IMR-90 (cell line): Measurements from ENCODE around the gene CPSF2. TPM values are rescaled to one million over a fixed set of nuclear protein-coding genes. Genes with fewer than 3 reads are reported as not detected.

ENCODE experiments used
- ATAC-seq: fragments of 200-7000 bp; cut with Tn5 transposase; 2 replicates; pipeline ENCODE4 v1.9.1; 2020; ENCODE audit warnings: low read depth, mild to moderate bottlenecking, moderate library complexity
- BruUV-seq: library from RNA; stranded (reverse); fragments of 400-500 nt; replicated peaks from 2 replicates; lab custom pipeline; 2021; lab: Mats Ljungman, UMichigan
- CTCF ChIA-PET: fragments of 300-600 bp; formaldehyde crosslinking; extraction: SDS; loops from one replicate; lab custom pipeline; 2021; ENCODE audit warnings: antibody characterized with exemption; lab: Yijun Ruan, JAX
- POLR2A ChIA-PET: fragments of 300-600 bp; sonication (Branson Sonifier 250); formaldehyde crosslinking; loops from one replicate; lab custom pipeline; 2022; ENCODE audit warnings: antibody characterized with exemption; ENCODE audit not compliant: unreplicated experiment; lab: Charles Lee
- DNase-seq: peaks from one replicate; pipeline ENCODE4 v3.0.0; 2013
- H2AFZ ChIP-seq: replicated peaks from 2 replicates; pipeline ENCODE3; 2013; ENCODE audit warnings: low read length, mild to moderate bottlenecking; ENCODE audit not compliant: poor library complexity
- H2AK5ac ChIP-seq: 2 replicates; pipeline ENCODE4 v1.6.1; 2013; ENCODE audit warnings: low read depth, low read length, inconsistent platforms
- H2AK9ac ChIP-seq: replicated peaks from 2 replicates; pipeline ENCODE3; 2013; ENCODE audit warnings: mild to moderate bottlenecking, low read depth, low read length, moderate library complexity; ENCODE audit not compliant: poor library complexity
- H2BK120ac ChIP-seq: 2 replicates; pipeline ENCODE4 v1.6.1; 2013; ENCODE audit warnings: low read depth, low read length, inconsistent platforms
- H2BK15ac ChIP-seq: 3 replicates; pipeline ENCODE4 v1.6.1; 2013; ENCODE audit warnings: low read depth, low read length, inconsistent platforms
- H2BK20ac ChIP-seq: 2 replicates; pipeline ENCODE4 v1.6.1; 2013; ENCODE audit warnings: low read depth, mild to moderate bottlenecking, inconsistent platforms, low read length, moderate library complexity
- H2BK5ac ChIP-seq: 2 replicates; pipeline ENCODE4 v1.6.1; 2013; ENCODE audit warnings: mild to moderate bottlenecking, low read depth, low read length, inconsistent platforms; ENCODE audit not compliant: poor library complexity, severe bottlenecking
- H3K14ac ChIP-seq: replicated peaks from 2 replicates; pipeline ENCODE4 v1.6.1; 2013; ENCODE audit warnings: low read depth, low read length, inconsistent platforms
- H3K18ac ChIP-seq: 2 replicates; pipeline ENCODE4 v1.6.1; 2013; ENCODE audit warnings: low read depth, low read length, control low read depth
- H3K23ac ChIP-seq: 2 replicates; pipeline ENCODE4 v1.6.1; 2013; ENCODE audit warnings: low read depth, low read length, inconsistent platforms
- H3K27ac ChIP-seq: 2 replicates; pipeline ENCODE4 v1.5.1; 2013; ENCODE audit warnings: mild to moderate bottlenecking, control low read depth, low read length; ENCODE audit not compliant: insufficient read depth
- H3K27me3 ChIP-seq: 2 replicates; pipeline ENCODE4 v1.6.1; 2013; ENCODE audit warnings: low read length; ENCODE audit not compliant: control insufficient read depth, insufficient read depth
- H3K36me3 ChIP-seq: 2 replicates; pipeline ENCODE4 v1.6.1; 2013; ENCODE audit warnings: low read length, mixed read lengths; ENCODE audit not compliant: control insufficient read depth, insufficient read depth
- H3K4ac ChIP-seq: 2 replicates; pipeline ENCODE4 v1.6.1; 2013; ENCODE audit warnings: low read depth, low read length, inconsistent platforms
- H3K4me1 ChIP-seq: 2 replicates; pipeline ENCODE4 v1.6.1; 2013; ENCODE audit warnings: low read length, mixed read lengths; ENCODE audit not compliant: control insufficient read depth, insufficient read depth
- H3K4me2 ChIP-seq: 2 replicates; pipeline ENCODE4 v1.6.1; 2013; ENCODE audit warnings: low read depth, mild to moderate bottlenecking, control low read depth, low read length, moderate library complexity
- H3K4me3 ChIP-seq: 2 replicates; pipeline ENCODE4 v1.5.1; 2013; ENCODE audit warnings: low read depth, mild to moderate bottlenecking, control low read depth, low read length, moderate library complexity; ENCODE audit not compliant: insufficient read depth
- H3K56ac ChIP-seq: 2 replicates; pipeline ENCODE4 v1.6.1; 2013; ENCODE audit warnings: low read length, inconsistent platforms; ENCODE audit not compliant: insufficient read depth; ENCODE audit errors: extremely low read depth
- H3K79me1 ChIP-seq, 2 experiments: 2 replicates each; pipeline ENCODE4 v1.6.1; 2013; ENCODE audit warnings: low read length in 2 of 2, inconsistent platforms in 1 of 2, low read depth in 1 of 2
- H3K9ac ChIP-seq: 2 replicates; pipeline ENCODE4 v1.6.1; 2013; ENCODE audit warnings: low read depth, low read length, control low read depth
- H3K9me1 ChIP-seq: 2 replicates; pipeline ENCODE4 v1.6.1; 2013; ENCODE audit warnings: low read length, inconsistent platforms; ENCODE audit not compliant: insufficient read depth
- H3K9me3 ChIP-seq: 2 replicates; pipeline ENCODE4 v1.6.1; 2013; ENCODE audit warnings: low read length; ENCODE audit not compliant: control insufficient read depth, insufficient read depth
- H4K20me1 ChIP-seq: 2 replicates; pipeline ENCODE4 v1.6.1; 2013; ENCODE audit warnings: low read length, inconsistent platforms; ENCODE audit not compliant: insufficient read depth
- H4K5ac ChIP-seq: 2 replicates; pipeline ENCODE4 v1.6.1; 2013; ENCODE audit warnings: mild to moderate bottlenecking, low read depth, low read length, control low read depth
- H4K8ac ChIP-seq, 2 experiments: 2 replicates each; pipeline ENCODE4 v1.6.1; 2013; ENCODE audit warnings: low read depth in 2 of 2, low read length in 2 of 2, control low read depth in 1 of 2, inconsistent platforms in 1 of 2
- H4K91ac ChIP-seq: 2 replicates; pipeline ENCODE4 v1.6.1; 2013; ENCODE audit warnings: low read depth, low read length, inconsistent platforms; ENCODE audit not compliant: insufficient read depth
- FOS ChIP-seq: fragments of 150-350 bp; IDR thresholded peaks from 2 replicates; pipeline ENCODE4 v1.6.1; 2016; ENCODE audit warnings: low read depth, low read length
- MXI1 ChIP-seq: IDR thresholded peaks from 2 replicates; pipeline ENCODE4 v1.6.1; 2012; ENCODE audit warnings: low read depth, mild to moderate bottlenecking, low read length, moderate library complexity, borderline replicate concordance
- RCOR1 ChIP-seq: IDR thresholded peaks from 2 replicates; pipeline ENCODE4 v1.6.1; 2012; ENCODE audit warnings: mild to moderate bottlenecking, low read length, improper control_type of control experiment; ENCODE audit not compliant: insufficient replicate concordance
- WGBS, 2 experiments: methylation state at CpG; one replicate each; pipeline versions ENCODE4 v1.1.5 to v1.1.7; 2013; ENCODE audit warnings: missing lambda C conversion rate in 2 of 2; ENCODE audit not compliant: insufficient read length in 1 of 2; ENCODE audit errors: extremely low coverage in 2 of 2; 5-methylcytosine and 5-hydroxymethylcytosine counted together
- dilution Hi-C: fragments of 300-500 bp; cut with HindIII; formaldehyde crosslinking; loops from one replicate; pipeline ENCODE4 v1.14.3; 2018; ENCODE audit warnings: low sequenced_read_pairs; ENCODE audit not compliant: unreplicated experiment
- in situ Hi-C: fragments of 300-500 bp; cut with MboI; formaldehyde crosslinking; loops from 3 replicates; pipeline ENCODE4 v1.14.3; 2019; ENCODE audit warnings: low sequenced_read_pairs, inconsistent platforms, mixed read lengths
- intact Hi-C: fragments of 100-400 bp; cut with micrococcal nuclease; formaldehyde crosslinking; loops from 2 replicates; pipeline ENCODE4 v1.10.0; 2022
- polyA plus RNA-seq, 3 experiments: library from polyadenylated mRNA; depleted of rRNA; stranded (reverse); fragments of >200 nt; gene quantifications; 2 replicates each; pipeline ENCODE4 v1.2.3, GENCODE V29; 2012; ENCODE audit warnings: low replicate concordance in 1 of 3
- total RNA-seq: library from RNA; depleted of rRNA; stranded (reverse); fragments of >200 nt; gene quantifications from 2 replicates; pipeline ENCODE4 v1.2.3, GENCODE V29; 2012

The CPSF2 gene
- total and polyA plus RNA-seq, 2 of the 4 experiments (the other 2 are of a cell fraction) = 18.5 to 30.6 TPM

DNA sequence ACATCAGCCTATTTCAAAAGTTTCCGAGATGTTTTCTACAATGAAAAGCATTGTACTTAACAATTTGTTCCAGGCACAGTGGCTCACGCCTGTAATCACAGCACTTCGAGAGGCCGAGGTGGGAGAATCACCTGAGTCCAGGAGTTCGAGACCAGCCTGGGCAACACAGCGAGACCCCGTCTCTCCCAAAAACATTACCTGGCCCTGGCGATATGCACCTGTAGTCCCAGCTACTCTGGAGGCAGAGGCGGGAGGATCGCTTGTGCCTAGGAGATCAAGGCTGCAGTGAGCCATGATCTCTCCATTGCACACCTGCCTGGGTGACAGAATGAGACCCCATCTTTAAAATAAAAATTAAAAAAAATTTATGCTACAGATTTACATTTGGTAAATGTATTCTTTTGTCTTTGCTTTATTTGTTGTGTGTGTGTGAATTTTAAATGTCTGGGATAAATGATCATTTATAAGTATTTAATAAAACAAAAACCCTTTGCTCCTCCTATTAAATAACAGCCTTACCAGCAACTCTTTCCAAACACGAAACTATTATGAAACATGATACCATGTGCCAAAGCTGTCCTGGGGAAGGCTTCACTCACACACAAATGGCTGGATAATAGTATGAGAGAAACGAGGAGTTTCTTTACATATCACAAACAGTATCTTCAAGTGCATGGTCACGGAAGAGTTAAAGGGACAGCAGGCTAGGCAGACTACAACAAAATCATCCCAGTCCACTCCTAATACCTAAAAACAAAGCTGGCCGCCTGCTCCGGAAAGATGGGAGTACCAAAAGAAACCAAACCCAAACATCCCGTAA lies 16.5 kb upstream of the CPSF2 start:
- in situ Hi-C loops (no loop called here), dilution Hi-C loops (no loop called here), intact Hi-C loops (loop anchor here (10.0 kb wide), 1 partner anchor 160 kb away; the partner anchor contains the start of gene FBLN5)
- Histone ChIP-seq H3K79me1 (peaks cover 17 to 31% of the 10 kb centered on the region in 2 experiments), H3K18ac (peak overlapping the region; percentile 76), H4K5ac (peak overlapping the region; percentile 50), H3K36me3 (no peaks in the 10 kb centered on the region), H2BK20ac (no peak overlapping the region), H4K8ac (peak overlapping the region; percentile 76; a peak in 3 of 4 replicates), H2AK9ac (peak overlapping the region; percentile 37), H3K23ac (peak overlapping the region; percentile 83), H3K4me3 (peak overlapping the region; percentile 85), H3K4ac (peak overlapping the region; percentile 68), H3K14ac (peak overlapping the region; percentile 84), H2AFZ (peak overlapping the region; percentile 98), H3K9me1 (peaks cover 5% of the 10 kb centered on the region), H3K9ac (peak overlapping the region; percentile 75), H3K4me1 (peaks cover 7% of the 10 kb centered on the region; the same call in 1 of the 2 replicates), H3K27ac (peak overlapping the region; percentile 91), H2BK5ac (peak overlapping the region; percentile 95), H3K56ac (peak overlapping the region; percentile 73; the same call in 1 of the 2 replicates), H3K27me3 (no peaks in the 10 kb centered on the region), H2AK5ac (peak overlapping the region; percentile 51; the same call in 1 of the 2 replicates), H3K9me3 (no peaks in the 10 kb centered on the region), H3K4me2 (peak overlapping the region; percentile 92), H4K20me1 (no peaks in the 10 kb centered on the region; the same call in 1 of the 2 replicates), H2BK15ac (0 out of 3 replicates have a peak overlapping the region, but pooled peaks have one; percentile 43), H2BK120ac (peak overlapping the region; percentile 58; the same call in 1 of the 2 replicates), H4K91ac (peak overlapping the region; percentile 73; the same call in 1 of the 2 replicates)
- CTCF ChIA-PET = interaction anchor here (0.7 to 2.9 kb wide), 3 partner anchors 12 to 43 kb away, joined by 4 to 11 read pairs (median 8); no protein-coding TSS in a partner anchor
- no TSS peak for BruUV-seq
- TF ChIP-seq RCOR1 = no peak
- TF ChIP-seq FOS = no peak
- no peak for TF ChIP-seq MXI1
- 81% methylated on average over 3 of the region's 16 CpGs; no CpG with 5 or more reads in 1 of the 2 experiments for WGBS, 2 experiments
- POLR2A ChIA-PET = interaction anchor here (1.7 kb wide), 1 partner anchor 16 kb away, joined by 8 read pairs; the partner anchor contains the start of genes CPSF2 and NDUFB1
- DNase-seq = peak; percentile 48
- no peak for ATAC-seq
